ENCODE measurements around the gene LGALS3BP. TPM values are rescaled to one million over a fixed set of nuclear protein-coding genes. Genes with fewer than 3 reads are reported as not detected.
A peak's percentile ranks its signal among the peaks of the same experiment; 100 is the strongest.
"Not testable (repeated sequence)": the region's sequence is repeated elsewhere in the genome, so short reads cannot be mapped to it uniquely, and the experiment has no call there.

Gene LGALS3BP
- total RNA-seq, 1 donor from 2014 or later: 488 TPM

DNA sequence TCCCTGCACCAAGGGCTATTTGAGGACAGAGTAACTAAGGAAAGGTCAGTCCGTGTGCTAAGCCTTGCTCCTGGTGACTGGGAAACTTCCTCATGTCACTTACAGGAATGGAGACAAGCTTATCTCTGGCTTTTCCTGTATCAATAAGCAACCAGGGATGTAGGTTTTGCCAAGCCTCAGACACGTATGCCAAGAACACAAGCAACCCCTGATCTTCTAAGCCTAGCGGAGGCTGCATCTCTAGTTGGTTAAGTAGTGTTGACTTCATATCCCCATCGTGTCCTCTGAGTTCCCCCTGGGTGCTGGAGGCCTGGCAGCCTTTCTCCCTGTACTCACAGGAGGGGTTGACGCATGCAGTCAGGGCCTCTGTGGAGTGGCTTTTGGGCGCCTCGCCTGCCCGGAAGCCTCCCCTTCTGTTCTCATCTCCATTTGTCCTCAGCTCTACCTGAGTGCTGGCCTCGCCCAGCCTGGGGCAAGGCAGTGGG lies 42.8 kb upstream of the LGALS3BP start:
- H3K4me1 ChIP-seq: peaks cover 63% of the 10 kb centered on the region
- no peak overlapping the region for H3K4me3 ChIP-seq
- no peaks in the 10 kb centered on the region for H3K27me3 ChIP-seq
- no peaks in the 10 kb centered on the region for H3K36me3 ChIP-seq
- TF ChIP-seq POLR2AphosphoS5 (IDR thresholded peaks at IDR 0.05; ENCODE audit: insufficient read depth in 1 of 2, low read depth in 1 of 2): no peak
- TF ChIP-seq, protein P1, sequence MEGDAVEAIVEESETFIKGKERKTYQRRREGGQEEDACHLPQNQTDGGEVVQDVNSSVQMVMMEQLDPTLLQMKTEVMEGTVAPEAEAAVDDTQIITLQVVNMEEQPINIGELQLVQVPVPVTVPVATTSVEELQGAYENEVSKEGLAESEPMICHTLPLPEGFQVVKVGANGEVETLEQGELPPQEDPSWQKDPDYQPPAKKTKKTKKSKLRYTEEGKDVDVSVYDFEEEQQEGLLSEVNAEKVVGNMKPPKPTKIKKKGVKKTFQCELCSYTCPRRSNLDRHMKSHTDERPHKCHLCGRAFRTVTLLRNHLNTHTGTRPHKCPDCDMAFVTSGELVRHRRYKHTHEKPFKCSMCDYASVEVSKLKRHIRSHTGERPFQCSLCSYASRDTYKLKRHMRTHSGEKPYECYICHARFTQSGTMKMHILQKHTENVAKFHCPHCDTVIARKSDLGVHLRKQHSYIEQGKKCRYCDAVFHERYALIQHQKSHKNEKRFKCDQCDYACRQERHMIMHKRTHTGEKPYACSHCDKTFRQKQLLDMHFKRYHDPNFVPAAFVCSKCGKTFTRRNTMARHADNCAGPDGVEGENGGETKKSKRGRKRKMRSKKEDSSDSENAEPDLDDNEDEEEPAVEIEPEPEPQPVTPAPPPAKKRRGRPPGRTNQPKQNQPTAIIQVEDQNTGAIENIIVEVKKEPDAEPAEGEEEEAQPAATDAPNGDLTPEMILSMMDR (IDR thresholded peaks at IDR 0.05): no peak
- TF ChIP-seq POLR2A (IDR thresholded peaks at IDR 0.05): no peak
- intact Hi-C loops (cut with DNase I): no loop called here
- H3K27ac ChIP-seq: peak overlapping the region; percentile 78
- H3K9me3 ChIP-seq: no peaks in the 10 kb centered on the region
- no peak for DNase-seq (ENCODE audit: extremely low spot score in 2 of 2)

DNA sequence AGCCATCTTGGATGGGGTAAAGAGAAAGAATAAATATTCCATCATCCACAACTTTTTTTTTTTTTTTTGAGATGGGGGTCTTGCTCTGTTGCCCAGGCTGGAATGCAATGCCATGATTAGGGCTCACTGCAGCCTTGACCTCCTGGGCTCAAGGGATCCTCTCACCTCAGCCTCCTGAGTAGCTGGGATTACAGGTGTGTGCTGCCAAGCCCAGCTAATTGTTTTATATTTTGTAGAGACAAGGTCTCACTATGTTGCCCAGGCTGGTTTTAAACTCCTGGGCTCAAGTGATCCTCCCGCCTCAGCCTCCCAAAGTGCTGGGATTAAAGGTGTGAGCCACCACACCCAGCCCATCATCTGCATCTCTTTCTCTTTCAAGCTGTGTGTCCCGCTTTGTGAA lies 42.2 kb upstream of the LGALS3BP start:
- H3K4me3 ChIP-seq; H3K36me3 ChIP-seq; DNase-seq (ENCODE audit: extremely low spot score in 2 of 2); intact Hi-C loops (cut with DNase I); H3K9me3 ChIP-seq; H3K27me3 ChIP-seq: not testable (repeated sequence)
- H3K27ac ChIP-seq: peak overlapping the region; percentile 78
- peaks cover 57% of the 10 kb centered on the region for H3K4me1 ChIP-seq

DNA sequence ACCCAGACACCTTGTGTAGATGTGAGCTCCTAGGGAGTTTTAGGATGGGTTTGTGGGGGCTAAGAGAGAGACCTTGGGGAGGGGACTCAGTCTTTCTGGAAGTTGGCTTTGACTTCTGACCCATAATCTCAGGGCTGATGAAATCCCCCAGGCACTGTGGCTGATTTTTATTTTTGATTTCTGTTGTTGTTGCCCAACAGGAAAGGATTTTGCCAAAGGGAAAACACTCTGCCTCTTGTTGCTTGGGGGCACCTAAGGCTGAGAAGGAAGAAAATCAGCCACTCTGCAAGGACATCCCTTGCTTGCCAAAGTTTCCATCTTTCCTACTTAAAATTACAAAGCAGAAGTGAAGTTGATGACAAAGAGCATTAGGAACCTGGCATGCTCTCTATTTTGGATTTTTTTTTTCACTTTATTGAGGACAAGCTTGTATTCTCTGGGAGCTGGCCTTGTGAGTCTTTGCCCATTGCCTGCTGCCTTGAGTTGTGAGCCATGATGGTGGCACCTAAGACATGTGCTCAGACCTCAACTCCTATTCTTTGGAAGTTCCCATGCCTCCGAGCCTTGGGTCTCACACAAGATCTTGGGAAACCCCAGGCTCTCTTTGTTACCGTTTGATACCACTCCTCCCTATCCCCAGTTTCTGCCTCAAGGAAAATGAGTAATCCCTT lies 41.0 kb upstream of the LGALS3BP start:
- DNase-seq (ENCODE audit: extremely low spot score in 2 of 2): no peak
- Histone ChIP-seq H3K9me3 (no peaks in the 10 kb centered on the region), H3K4me1 (peaks cover 45% of the 10 kb centered on the region), H3K4me3 (no peak overlapping the region), H3K27ac (peak overlapping the region; percentile 78), H3K36me3 (no peaks in the 10 kb centered on the region), H3K27me3 (no peaks in the 10 kb centered on the region)
- intact Hi-C loops (cut with DNase I): no loop called here
- TF ChIP-seq POLR2AphosphoS5 (IDR thresholded peaks at IDR 0.05; ENCODE audit: insufficient read depth in 1 of 2, low read depth in 1 of 2) (no peak), POLR2A (IDR thresholded peaks at IDR 0.05) (no peak)
- TF ChIP-seq, protein P1 (IDR thresholded peaks at IDR 0.05): no peak

DNA sequence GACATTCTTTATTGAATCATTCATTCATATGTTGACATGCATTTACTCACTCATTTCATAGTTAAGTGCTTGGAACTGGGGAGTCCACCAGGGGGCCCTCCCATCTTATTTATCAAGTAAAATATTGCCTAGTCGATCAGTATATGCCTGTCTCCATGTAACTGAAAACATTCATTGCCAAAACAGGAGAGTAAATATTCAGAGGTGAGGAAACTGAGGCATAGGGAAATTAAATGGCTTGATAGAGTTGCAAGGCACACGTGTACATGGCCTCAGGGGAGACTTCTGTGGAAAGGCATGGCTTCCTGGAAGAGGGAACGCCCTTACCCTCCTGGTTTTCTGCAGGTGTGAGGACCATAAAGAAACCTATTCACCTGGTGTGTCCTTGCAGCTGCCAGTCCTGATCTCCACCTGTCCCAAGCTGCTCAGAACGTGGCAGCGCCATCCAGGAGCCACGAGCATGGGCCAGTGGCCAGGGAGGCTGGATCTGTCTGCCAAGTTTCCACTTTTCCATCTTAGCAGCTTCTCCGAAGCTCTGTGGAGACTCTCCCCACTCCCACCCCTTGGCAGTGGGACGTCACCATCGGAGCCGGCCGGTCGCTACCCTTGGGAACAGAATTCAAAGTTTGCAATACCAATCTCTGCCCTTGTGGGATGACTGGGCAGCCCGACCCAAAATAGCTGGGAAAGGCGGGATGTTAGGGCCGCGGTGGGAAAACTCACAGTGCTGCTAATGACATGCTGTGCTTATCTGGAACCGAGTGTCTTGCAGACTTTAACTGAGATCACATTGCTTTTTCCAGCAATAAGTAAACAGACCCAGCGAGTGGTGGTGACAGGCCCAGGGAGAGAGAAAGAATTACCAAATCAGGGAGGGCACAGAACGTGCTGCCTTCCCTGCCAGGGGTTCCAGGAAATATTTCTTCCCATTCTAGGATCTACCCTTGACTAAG lies 40.2 kb upstream of the LGALS3BP start:
- intact Hi-C loops (cut with DNase I): no loop called here
- H3K4me3 ChIP-seq: peak overlapping the region; percentile 1 to 15
- H3K27me3 ChIP-seq: no peaks in the 10 kb centered on the region
- H3K27ac ChIP-seq: peak overlapping the region; percentile 78
- no peak for DNase-seq (ENCODE audit: extremely low spot score in 2 of 2)
- H3K36me3 ChIP-seq: no peaks in the 10 kb centered on the region
- peak in 1 of 2 donors; percentile 72 for TF ChIP-seq POLR2AphosphoS5 (IDR thresholded peaks at IDR 0.05; ENCODE audit: insufficient read depth in 1 of 2, low read depth in 1 of 2)
- TF ChIP-seq, protein P1 (IDR thresholded peaks at IDR 0.05): peak; percentile 50 to 71 (median 57)
- peak in 1 of 2 donors; percentile 10 for TF ChIP-seq POLR2A (IDR thresholded peaks at IDR 0.05)
- H3K4me1 ChIP-seq: peaks cover 36% of the 10 kb centered on the region
- no peaks in the 10 kb centered on the region for H3K9me3 ChIP-seq

DNA sequence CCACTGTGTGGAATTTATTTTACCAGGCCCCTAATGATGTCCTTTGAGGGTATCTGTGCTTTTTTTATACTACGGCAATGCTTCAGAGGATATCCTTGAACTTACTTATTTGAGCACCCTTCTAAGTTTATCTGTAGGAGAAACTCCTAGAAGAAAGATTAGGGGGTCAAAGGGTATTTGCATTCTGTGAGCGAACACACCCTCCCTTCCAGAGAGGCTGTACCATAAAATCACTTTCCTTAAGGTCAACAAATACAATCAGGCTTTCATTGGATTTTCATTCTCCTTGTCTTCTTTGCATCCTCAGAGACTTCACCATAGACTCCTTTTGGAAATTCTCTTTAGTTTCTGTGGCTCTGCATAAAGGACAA lies 39.5 kb upstream of the LGALS3BP start:
- Histone ChIP-seq H3K9me3 (no peaks in the 10 kb centered on the region), H3K36me3 (no peaks in the 10 kb centered on the region), H3K4me3 (no peak overlapping the region), H3K4me1 (peaks cover 30% of the 10 kb centered on the region), H3K27ac (no peak overlapping the region), H3K27me3 (no peaks in the 10 kb centered on the region)
- DNase-seq (ENCODE audit: extremely low spot score in 2 of 2): no peak
- TF ChIP-seq, protein P1 (IDR thresholded peaks at IDR 0.05): no peak
- TF ChIP-seq POLR2AphosphoS5 (IDR thresholded peaks at IDR 0.05; ENCODE audit: insufficient read depth in 1 of 2, low read depth in 1 of 2) (no peak), POLR2A (IDR thresholded peaks at IDR 0.05) (no peak)
- intact Hi-C loops (cut with DNase I): no loop called here
